K562 (cell line): ENCODE measurements around the gene MBD4. TPM values are rescaled to one million over a fixed set of nuclear protein-coding genes. Genes with fewer than 3 reads are reported as not detected.

Experiments used
- ARID2 ChIP-seq: fragments of 450-650 bp; IDR thresholded peaks from 2 replicates; pipeline ENCODE4 v1.6.1; 2017; ENCODE audit warnings: antibody characterized with exemption, mild to moderate bottlenecking
- ARNT ChIP-seq, 2 experiments: fragments of 450-650 bp; IDR thresholded peaks; 2 replicates each; pipeline ENCODE4 v1.6.1; 2016; ENCODE audit warnings: mild to moderate bottlenecking in 1 of 2
- CBX2 ChIP-seq: fragments of 200-600 bp; sonication (generic); IDR thresholded peaks from one replicate; pipeline ENCODE4 v1.6.1; 2012; ENCODE audit warnings: mild to moderate bottlenecking, low read length, inconsistent platforms; ENCODE audit not compliant: insufficient read depth, poor library complexity, severe bottlenecking
- CREBBP ChIP-seq: IDR thresholded peaks from one replicate; pipeline ENCODE4 v1.6.1; 2012; ENCODE audit warnings: low read depth, mild to moderate bottlenecking, control low read depth, inconsistent platforms, low read length
- HDAC8 ChIP-seq: fragments of 450-650 bp; IDR thresholded peaks from 2 replicates; pipeline ENCODE4 v1.6.1; 2016; ENCODE audit warnings: mild to moderate bottlenecking, missing genetic modification characterization, moderate library complexity, missing compliant biosample characterization
- PML ChIP-seq: IDR thresholded peaks from 2 replicates; pipeline ENCODE4 v1.6.1; 2012; ENCODE audit warnings: low read length, inconsistent platforms
- PRMT5 ChIP-seq: sonication (generic); formaldehyde crosslinking; IDR thresholded peaks from 2 replicates; pipeline ENCODE4 v1.5.0; 2020; ENCODE audit warnings: missing genetic modification reagents
- RBM15 ChIP-seq: fragments of 200-400 bp; formaldehyde crosslinking; IDR thresholded peaks from 2 replicates; pipeline ENCODE4 v1.6.1; 2018; ENCODE audit warnings: mild to moderate bottlenecking, low read length, moderate library complexity; ENCODE audit not compliant: insufficient read depth
- RFX5 ChIP-seq: IDR thresholded peaks from 2 replicates; pipeline ENCODE4 v1.6.1; 2011; ENCODE audit warnings: low read depth, mild to moderate bottlenecking, improper control_type of control experiment, low read length
- TAF1 ChIP-seq: IDR thresholded peaks from 2 replicates; pipeline ENCODE4 v1.6.1; 2011; ENCODE audit warnings: mild to moderate bottlenecking, low read length, moderate library complexity; ENCODE audit not compliant: insufficient read depth, control insufficient read depth, severe bottlenecking; ENCODE audit errors: extremely low read depth
- VEZF1 ChIP-seq: fragments of 200-800 bp; sonication (Bioruptor generic); IDR thresholded peaks from 2 replicates; pipeline ENCODE4 v1.6.1; 2017; ENCODE audit warnings: missing genetic modification characterization, missing compliant biosample characterization
- ZFX ChIP-seq: sonication (generic); formaldehyde crosslinking; IDR thresholded peaks from 2 replicates; pipeline ENCODE4 v1.8.0; 2022; ENCODE audit warnings: mild to moderate bottlenecking, missing genetic modification reagents, moderate library complexity
- ZNF274 ChIP-seq: IDR thresholded peaks from 2 replicates; pipeline ENCODE4 v1.6.1; 2011; ENCODE audit warnings: low read depth, mild to moderate bottlenecking, low read length, moderate library complexity, borderline replicate concordance
- ZNF592 ChIP-seq: fragments of 450-650 bp; IDR thresholded peaks from 2 replicates; pipeline ENCODE4 v1.6.1; 2017; ENCODE audit warnings: antibody characterized with exemption, mild to moderate bottlenecking
- polyA plus RNA-seq, 8 experiments: library from polyadenylated mRNA; depleted of rRNA in 4 of 8; stranded (reverse) in 5 of 8; unstranded in 3 of 8; fragments of >200 nt; fragmentation: Nextera tagmentation in 2 of 8; fragmentation: Illumina TruSeq in 1 of 8; extraction: Ambion mirVana in 2 of 8; extraction: Trizol in 1 of 8; gene quantifications; 2 replicates each; pipeline versions ENCODE4 v1.2.1 to v1.2.3, GENCODE V29; 2011 to 2014; ENCODE audit warnings: inconsistent platforms in 1 of 8, missing spikeins in 1 of 8
- total RNA-seq, 7 experiments: library from RNA; depleted of rRNA in 6 of 7; stranded (reverse); fragments of >200 nt in 6 of 7; fragmentation: Illumina TruSeq in 2 of 7; extraction: Trizol in 2 of 7; gene quantifications; 2 replicates each; pipeline versions ENCODE4 v1.2.1 to v1.2.3, GENCODE V29; 2011 to 2021; ENCODE audit warnings: low replicate concordance in 1 of 7
- TF ChIP-seq, protein P1 (sequence below), 3 experiments: IDR thresholded peaks in 2 of 3; conservative IDR thresholded peaks in 1 of 3; 2 replicates each; pipeline ENCODE4 v1.5.1; 2011 to 2012; ENCODE audit warnings: low read length in 3 of 3, mild to moderate bottlenecking in 3 of 3, control low read depth in 2 of 3, improper control_type of control experiment in 1 of 3, inconsistent platforms in 1 of 3, low read depth in 1 of 3, mixed read lengths in 1 of 3, moderate library complexity in 1 of 3; ENCODE audit not compliant: insufficient read depth in 2 of 3
- TF ChIP-seq, protein P2 (sequence below): IDR thresholded peaks from 3 replicates; pipeline ENCODE4 v1.6.1; 2011; ENCODE audit warnings: borderline replicate concordance, mild to moderate bottlenecking; ENCODE audit not compliant: insufficient read length, insufficient read depth

The MBD4 gene
- total and polyA plus RNA-seq, 9 of the 15 experiments (the other 6 are each of a cell fraction or from before 2014, with no cell fraction given): 13.3 to 63.9 (median 39.0) TPM

DNA sequence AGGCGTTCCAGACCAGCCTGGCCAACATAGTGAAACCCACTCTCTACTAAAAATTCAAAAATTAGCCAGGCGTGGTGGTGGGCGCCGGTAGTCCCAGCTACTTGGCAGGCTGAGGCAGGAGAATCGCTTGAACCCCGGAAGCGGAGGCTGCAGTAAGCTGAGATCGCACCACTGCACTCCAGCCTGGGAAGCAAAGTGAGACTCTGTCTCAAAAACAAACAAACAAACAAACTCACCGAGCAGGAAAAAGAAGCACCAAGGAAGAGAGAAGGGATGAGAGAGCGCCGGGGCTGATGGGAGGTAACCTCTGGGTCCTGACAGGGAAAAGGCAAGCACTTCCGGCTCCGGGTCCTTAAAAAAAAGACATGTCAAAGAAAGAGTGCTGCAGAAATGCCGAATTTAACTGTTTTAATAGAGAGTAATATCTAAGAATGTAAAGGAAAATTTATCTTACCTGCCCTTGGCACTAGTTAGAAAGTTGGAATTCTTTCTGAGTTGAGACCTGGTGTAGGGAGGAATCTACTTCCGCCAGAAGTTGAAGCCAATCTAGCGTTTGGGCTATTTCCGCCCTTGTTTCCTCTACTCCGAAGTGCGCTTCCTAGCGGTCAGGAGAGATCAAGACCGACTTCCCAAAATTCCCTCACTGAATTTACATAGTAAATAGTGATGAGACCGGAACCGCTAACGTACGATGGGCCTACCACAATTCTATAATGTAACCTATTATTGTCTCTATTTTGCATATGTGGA, 40.4 kb downstream of the MBD4 start (continued):
- TF ChIP-seq ARID2 (no peak), ZNF274 (no peak), RFX5 (no peak), CREBBP (no peak), ZNF592 (peak; percentile 28; the same call in 1 of the 2 replicates), PML (no peak), TAF1 (no peak), ZFX (CRISPR knock-in tag) (peak; percentile 77), ARNT (IDR thresholded peaks at IDR 0.05) (peak; percentile 93 to 97), HDAC8 (tag) (no peak), PRMT5 (CRISPR knock-in tag) (no peak), VEZF1 (no peak; the same call in 1 of the 2 replicates), RBM15 (no peak), CBX2 (no peak)
- TF ChIP-seq, protein P1, sequence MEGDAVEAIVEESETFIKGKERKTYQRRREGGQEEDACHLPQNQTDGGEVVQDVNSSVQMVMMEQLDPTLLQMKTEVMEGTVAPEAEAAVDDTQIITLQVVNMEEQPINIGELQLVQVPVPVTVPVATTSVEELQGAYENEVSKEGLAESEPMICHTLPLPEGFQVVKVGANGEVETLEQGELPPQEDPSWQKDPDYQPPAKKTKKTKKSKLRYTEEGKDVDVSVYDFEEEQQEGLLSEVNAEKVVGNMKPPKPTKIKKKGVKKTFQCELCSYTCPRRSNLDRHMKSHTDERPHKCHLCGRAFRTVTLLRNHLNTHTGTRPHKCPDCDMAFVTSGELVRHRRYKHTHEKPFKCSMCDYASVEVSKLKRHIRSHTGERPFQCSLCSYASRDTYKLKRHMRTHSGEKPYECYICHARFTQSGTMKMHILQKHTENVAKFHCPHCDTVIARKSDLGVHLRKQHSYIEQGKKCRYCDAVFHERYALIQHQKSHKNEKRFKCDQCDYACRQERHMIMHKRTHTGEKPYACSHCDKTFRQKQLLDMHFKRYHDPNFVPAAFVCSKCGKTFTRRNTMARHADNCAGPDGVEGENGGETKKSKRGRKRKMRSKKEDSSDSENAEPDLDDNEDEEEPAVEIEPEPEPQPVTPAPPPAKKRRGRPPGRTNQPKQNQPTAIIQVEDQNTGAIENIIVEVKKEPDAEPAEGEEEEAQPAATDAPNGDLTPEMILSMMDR (IDR thresholded peaks at IDR 0.05 in 2 of 3, conservative IDR thresholded peaks at IDR 0.05 in 1 of 3; ENCODE audit: insufficient read depth in 2 of 3, low read depth in 1 of 3, low read length in 3 of 3): peak; percentile 56 to 73 (median 71)
- TF ChIP-seq, protein P2, sequence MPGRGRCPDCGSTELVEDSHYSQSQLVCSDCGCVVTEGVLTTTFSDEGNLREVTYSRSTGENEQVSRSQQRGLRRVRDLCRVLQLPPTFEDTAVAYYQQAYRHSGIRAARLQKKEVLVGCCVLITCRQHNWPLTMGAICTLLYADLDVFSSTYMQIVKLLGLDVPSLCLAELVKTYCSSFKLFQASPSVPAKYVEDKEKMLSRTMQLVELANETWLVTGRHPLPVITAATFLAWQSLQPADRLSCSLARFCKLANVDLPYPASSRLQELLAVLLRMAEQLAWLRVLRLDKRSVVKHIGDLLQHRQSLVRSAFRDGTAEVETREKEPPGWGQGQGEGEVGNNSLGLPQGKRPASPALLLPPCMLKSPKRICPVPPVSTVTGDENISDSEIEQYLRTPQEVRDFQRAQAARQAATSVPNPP: no peak
